Chondrocyte (in vitro differentiated cells): ENCODE results near the gene GPR162. TPM values are rescaled to one million over a fixed set of nuclear protein-coding genes. Genes with fewer than 3 reads are reported as not detected.

Source experiments
- DNase-seq: peaks from one replicate; pipeline ENCODE4 v3.0.0; 2021; ENCODE audit warnings: mixed read lengths, low spot score
- H3K27ac Mint-ChIP-seq: one replicate; pipeline ENCODE4 v1.8.0; 2021; ENCODE audit warnings: mild to moderate bottlenecking, moderate library complexity, mixed read lengths; ENCODE audit not compliant: unreplicated experiment
- H3K27me3 Mint-ChIP-seq: 2 replicates; pipeline ENCODE4 v1.8.0; 2021; ENCODE audit warnings: low read depth, mixed read lengths
- H3K36me3 Mint-ChIP-seq: 2 replicates; pipeline ENCODE4 v1.8.0; 2021; ENCODE audit warnings: low read depth, mixed read lengths
- H3K4me1 Mint-ChIP-seq: 2 replicates; pipeline ENCODE4 v1.8.0; 2021; ENCODE audit warnings: low read depth, mild to moderate bottlenecking, mixed read lengths
- H3K4me3 Mint-ChIP-seq: one replicate; pipeline ENCODE4 v1.8.0; 2021; ENCODE audit warnings: mild to moderate bottlenecking, moderate library complexity, mixed read lengths; ENCODE audit not compliant: unreplicated experiment
- H3K9me3 Mint-ChIP-seq: 2 replicates; pipeline ENCODE4 v1.8.0; 2021; ENCODE audit warnings: low read depth, mixed read lengths
- total RNA-seq: library from RNA; stranded (reverse); gene quantifications from 3 replicates; pipeline ENCODE4 v1.2.1, GENCODE V29; 2021
- TF ChIP-seq, protein P1 (sequence below): fragments of 200-600 bp; sonication (generic); IDR thresholded peaks from 2 replicates; pipeline ENCODE4 v1.5.0; 2021; ENCODE audit warnings: antibody characterized with exemption, mild to moderate bottlenecking, moderate library complexity

GPR162 gene
- total RNA-seq, 1 donor from 2014 or later: 4.2 TPM

DNA sequence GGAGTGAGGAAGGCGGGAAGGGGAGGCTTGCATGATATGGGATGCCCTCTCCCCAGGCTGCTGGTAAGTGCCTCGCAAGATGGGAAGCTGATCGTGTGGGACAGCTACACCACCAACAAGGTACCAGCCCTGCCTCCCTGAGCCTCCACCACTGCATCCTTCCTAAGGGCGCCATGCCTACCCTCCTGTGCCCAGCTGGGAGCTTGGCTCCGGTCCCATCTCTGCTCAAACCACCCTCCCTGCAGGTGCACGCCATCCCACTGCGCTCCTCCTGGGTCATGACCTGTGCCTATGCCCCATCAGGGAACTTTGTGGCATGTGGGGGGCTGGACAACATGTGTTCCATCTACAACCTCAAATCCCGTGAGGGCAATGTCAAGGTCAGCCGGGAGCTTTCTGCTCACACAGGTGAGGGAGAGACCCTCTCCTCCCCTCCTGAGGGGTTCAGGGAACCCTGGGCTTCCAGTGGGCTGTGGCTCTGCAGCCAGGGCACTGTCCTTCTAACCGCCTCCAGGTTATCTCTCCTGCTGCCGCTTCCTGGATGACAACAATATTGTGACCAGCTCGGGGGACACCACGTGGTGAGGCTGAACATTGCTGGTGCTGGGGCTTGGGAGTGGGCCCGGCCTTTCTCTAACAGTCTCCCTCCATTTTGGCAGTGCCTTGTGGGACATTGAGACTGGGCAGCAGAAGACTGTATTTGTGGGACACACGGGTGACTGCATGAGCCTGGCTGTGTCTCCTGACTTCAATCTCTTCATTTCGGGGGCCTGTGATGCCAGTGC, 21.7 kb downstream of the GPR162 start:
- Mint-ChIP-seq H3K9me3 (no peaks in the 10 kb centered on the region), H3K27me3 (no peaks in the 10 kb centered on the region), H3K4me3 (no peak overlapping the region), H3K36me3 (peaks cover 34% of the 10 kb centered on the region), H3K27ac (no peak overlapping the region), H3K4me1 (no peaks in the 10 kb centered on the region)
- no peak for DNase-seq
- TF ChIP-seq, protein P1, sequence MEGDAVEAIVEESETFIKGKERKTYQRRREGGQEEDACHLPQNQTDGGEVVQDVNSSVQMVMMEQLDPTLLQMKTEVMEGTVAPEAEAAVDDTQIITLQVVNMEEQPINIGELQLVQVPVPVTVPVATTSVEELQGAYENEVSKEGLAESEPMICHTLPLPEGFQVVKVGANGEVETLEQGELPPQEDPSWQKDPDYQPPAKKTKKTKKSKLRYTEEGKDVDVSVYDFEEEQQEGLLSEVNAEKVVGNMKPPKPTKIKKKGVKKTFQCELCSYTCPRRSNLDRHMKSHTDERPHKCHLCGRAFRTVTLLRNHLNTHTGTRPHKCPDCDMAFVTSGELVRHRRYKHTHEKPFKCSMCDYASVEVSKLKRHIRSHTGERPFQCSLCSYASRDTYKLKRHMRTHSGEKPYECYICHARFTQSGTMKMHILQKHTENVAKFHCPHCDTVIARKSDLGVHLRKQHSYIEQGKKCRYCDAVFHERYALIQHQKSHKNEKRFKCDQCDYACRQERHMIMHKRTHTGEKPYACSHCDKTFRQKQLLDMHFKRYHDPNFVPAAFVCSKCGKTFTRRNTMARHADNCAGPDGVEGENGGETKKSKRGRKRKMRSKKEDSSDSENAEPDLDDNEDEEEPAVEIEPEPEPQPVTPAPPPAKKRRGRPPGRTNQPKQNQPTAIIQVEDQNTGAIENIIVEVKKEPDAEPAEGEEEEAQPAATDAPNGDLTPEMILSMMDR: no peak

DNA sequence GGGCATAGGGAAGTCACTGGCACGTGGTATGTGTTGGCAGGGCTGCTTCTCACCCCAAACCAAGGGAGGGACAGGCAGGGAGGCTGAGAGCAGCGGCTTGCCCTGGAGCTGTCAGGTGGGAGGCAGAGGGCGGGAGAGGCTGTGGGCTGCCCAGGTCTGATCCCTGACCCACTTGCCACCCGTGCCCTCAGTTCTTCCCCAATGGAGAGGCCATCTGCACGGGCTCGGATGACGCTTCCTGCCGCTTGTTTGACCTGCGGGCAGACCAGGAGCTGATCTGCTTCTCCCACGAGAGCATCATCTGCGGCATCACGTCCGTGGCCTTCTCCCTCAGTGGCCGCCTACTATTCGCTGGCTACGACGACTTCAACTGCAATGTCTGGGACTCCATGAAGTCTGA, 23.8 kb downstream of the GPR162 start:
- TF ChIP-seq, protein P1: no peak
- Mint-ChIP-seq H3K4me3 (no peak overlapping the region), H3K27ac (no peak overlapping the region), H3K9me3 (no peaks in the 10 kb centered on the region), H3K36me3 (peaks cover 35% of the 10 kb centered on the region), H3K27me3 (no peaks in the 10 kb centered on the region), H3K4me1 (peaks cover 9% of the 10 kb centered on the region)
- DNase-seq: no peak

DNA sequence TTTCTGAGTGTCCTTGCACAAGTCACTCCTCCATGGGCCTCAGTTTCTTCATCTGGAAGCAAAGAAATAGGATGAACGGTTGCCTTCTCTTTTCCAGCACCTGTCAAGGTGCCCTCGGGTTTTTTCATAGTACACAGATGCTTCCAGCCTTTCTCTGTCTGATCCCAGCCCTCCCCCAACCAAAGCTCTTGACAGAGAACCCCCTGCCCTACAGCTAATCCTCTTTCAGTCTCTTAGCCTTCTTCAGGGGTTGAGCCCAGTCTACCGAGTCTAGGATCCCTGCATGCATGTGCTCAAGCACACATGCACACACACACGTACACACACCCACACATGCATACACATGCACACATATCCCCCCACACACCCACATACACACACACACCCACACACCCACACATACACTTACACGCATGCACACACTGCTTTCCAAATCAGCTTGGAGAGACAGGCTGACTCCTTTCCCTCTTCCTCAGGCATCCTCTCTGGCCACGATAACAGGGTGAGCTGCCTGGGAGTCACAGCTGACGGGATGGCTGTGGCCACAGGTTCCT, 24.8 kb downstream of the GPR162 start:
- no peaks in the 10 kb centered on the region for H3K9me3 Mint-ChIP-seq
- no peak overlapping the region for H3K4me3 Mint-ChIP-seq
- no peaks in the 10 kb centered on the region for H3K27me3 Mint-ChIP-seq
- TF ChIP-seq, protein P1: no peak
- H3K4me1 Mint-ChIP-seq: peaks cover 17% of the 10 kb centered on the region
- no peak for DNase-seq
- no peak overlapping the region for H3K27ac Mint-ChIP-seq
- H3K36me3 Mint-ChIP-seq: peaks cover 35% of the 10 kb centered on the region

DNA sequence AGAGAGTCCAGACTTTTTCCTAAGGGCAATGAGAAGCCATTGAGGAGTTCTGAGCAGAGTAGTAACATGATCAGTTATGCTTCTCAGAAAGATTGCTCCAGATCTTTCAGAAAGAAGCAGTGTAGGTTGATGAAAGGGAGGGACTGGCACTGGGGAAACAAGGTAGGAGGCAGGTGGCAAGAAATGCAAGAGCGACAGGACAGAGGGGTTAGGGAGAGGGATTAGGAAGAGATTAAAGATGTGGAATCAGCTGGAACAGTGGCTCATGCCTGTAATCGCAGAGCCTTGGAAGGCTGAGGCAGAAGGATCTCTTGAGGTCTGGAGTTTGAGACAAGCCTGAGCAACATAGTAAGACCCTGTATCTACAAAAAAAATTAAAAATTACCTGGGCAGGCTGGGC, 26.1 kb downstream of the GPR162 start:
- Mint-ChIP-seq H3K27me3 (no peaks in the 10 kb centered on the region), H3K9me3 (no peaks in the 10 kb centered on the region), H3K4me3 (no peak overlapping the region), H3K36me3 (peaks cover 34% of the 10 kb centered on the region), H3K4me1 (peaks cover 18% of the 10 kb centered on the region), H3K27ac (no peak overlapping the region)
- DNase-seq: no peak
- TF ChIP-seq, protein P1: no peak

DNA sequence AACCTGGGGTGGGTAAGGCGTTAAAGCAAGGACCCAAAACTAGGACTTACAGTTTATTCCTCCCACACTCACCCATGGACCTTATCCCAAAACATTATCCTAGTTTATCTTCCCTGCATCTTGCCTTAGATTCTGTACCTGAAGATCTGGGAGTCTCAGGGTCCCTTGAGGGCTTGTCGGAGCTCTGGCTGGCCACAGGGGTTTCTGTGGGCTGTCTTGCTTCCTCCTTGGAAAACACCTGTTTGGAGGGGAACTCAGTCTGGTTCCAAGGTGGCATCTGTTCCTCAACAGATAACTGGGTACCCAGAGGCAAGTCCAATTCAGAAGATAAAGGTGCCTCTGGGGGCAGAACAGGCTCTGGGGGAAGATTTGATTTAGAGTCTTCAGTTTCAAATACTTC, 27.8 kb downstream of the GPR162 start:
- no peak for DNase-seq
- Mint-ChIP-seq H3K27ac (peak overlapping the region; percentile 13), H3K4me3 (peak overlapping the region; percentile 1), H3K27me3 (no peaks in the 10 kb centered on the region), H3K9me3 (no peaks in the 10 kb centered on the region), H3K36me3 (peaks cover 26% of the 10 kb centered on the region), H3K4me1 (peaks cover 33% of the 10 kb centered on the region)
- TF ChIP-seq, protein P1: no peak
